Activated CD8-positive, alpha-beta memory T cell treated with anti-CD3 and anti-CD28 coated beads, Interleukin-2, amount 10 ng/mL, durations not matched to agents 7 days and 5 days (primary cell): Measurements from ENCODE around the gene ADRA2B. TPM values are rescaled to one million over a fixed set of nuclear protein-coding genes. Genes with fewer than 3 reads are reported as not detected.

ENCODE experiments used
- ATAC-seq: fragments of 150-1000 bp; cut with Tn5 transposase; one replicate; pipeline ENCODE4 v1.10.0; 2021; ENCODE audit warnings: moderate library complexity
- CTCF ChIA-PET: fragments of 350-600 bp; sonication (Branson Sonifier 250); formaldehyde crosslinking; loops from one replicate; lab custom pipeline; 2021; ENCODE audit warnings: antibody characterized with exemption; lab: Charles Lee
- DNase-seq: peaks from one replicate; pipeline ENCODE4 v3.0.0-alpha.2; 2020
- H3K27ac Mint-ChIP-seq: one replicate; pipeline ENCODE4 v1.8.0; 2021; ENCODE audit warnings: mild to moderate bottlenecking, mixed read lengths
- H3K27me3 Mint-ChIP-seq: one replicate; pipeline ENCODE4 v1.8.0; 2021; ENCODE audit warnings: mixed read lengths
- H3K36me3 Mint-ChIP-seq: one replicate; pipeline ENCODE4 v1.8.0; 2021; ENCODE audit warnings: mild to moderate bottlenecking, mixed read lengths
- H3K4me1 Mint-ChIP-seq: one replicate; pipeline ENCODE4 v1.8.0; 2021; ENCODE audit warnings: mixed read lengths
- H3K4me3 Mint-ChIP-seq: one replicate; pipeline ENCODE4 v1.8.0; 2021; ENCODE audit warnings: mild to moderate bottlenecking, moderate library complexity, mixed read lengths
- H3K9me3 Mint-ChIP-seq: one replicate; pipeline ENCODE4 v1.8.0; 2022; ENCODE audit warnings: low read depth, mixed read lengths
- total RNA-seq, 2 experiments: library from RNA; stranded (reverse); gene quantifications; one replicate each; pipeline ENCODE4 v1.2.3, GENCODE V29; 2021

ADRA2B gene
- total RNA-seq, 2 experiments from 2014 or later = 0.09 to 0.15 TPM

GRCh38 chr2:96109361-96109680 lies 7.0 kb downstream of the ADRA2B start:
- no peak for ATAC-seq
- CTCF ChIA-PET = interaction anchor here (1.8 kb wide), 1 partner anchor 87 kb away, joined by 4 read pairs; no protein-coding TSS in a partner anchor
- H3K27ac Mint-ChIP-seq = no peak overlapping the region
- H3K36me3 Mint-ChIP-seq = no peaks in the 10 kb centered on the region
- H3K4me1 Mint-ChIP-seq = no peaks in the 10 kb centered on the region
- no peak for DNase-seq
- no peaks in the 10 kb centered on the region for H3K27me3 Mint-ChIP-seq
- H3K4me3 Mint-ChIP-seq = no peak overlapping the region
- H3K9me3 Mint-ChIP-seq = peaks cover 8% of the 10 kb centered on the region

- Mint-ChIP-seq H3K27me3 (no peaks in the 10 kb centered on the region), H3K27ac (no peak overlapping the region), H3K4me3 (no peak overlapping the region), H3K9me3 (peaks cover 8% of the 10 kb centered on the region), H3K36me3 (no peaks in the 10 kb centered on the region), H3K4me1 (no peaks in the 10 kb centered on the region)
- CTCF ChIA-PET = interaction anchor here (1.2 to 1.4 kb wide), 2 partner anchors 8 to 66 kb away, joined by 3 to 5 read pairs; no protein-coding TSS in a partner anchor
- ATAC-seq (no peak), DNase-seq (no peak)
Measured at GRCh38 chr2:96108541-96109360, 7.6 kb downstream of the ADRA2B start.

DNA sequence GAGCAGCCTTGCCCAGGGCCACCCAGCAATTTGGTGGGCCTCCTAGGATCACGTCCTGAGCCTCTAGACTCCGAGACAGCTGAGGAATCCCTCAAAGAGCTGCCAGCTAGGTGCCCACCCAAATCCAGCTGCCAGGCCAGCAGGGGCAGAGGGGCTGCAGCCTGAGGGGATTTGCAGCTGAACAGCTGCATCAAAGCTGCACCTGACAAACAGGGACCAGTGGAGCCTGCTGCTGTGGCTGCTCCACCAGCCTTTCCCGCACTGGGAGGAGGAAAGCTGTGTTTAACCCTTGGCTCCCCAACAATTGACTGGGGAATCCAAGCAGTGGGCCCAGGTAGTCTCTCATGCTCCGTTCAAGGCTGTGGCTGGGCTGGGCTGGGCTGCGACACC lies 8.2 kb downstream of the ADRA2B start:
- no peaks in the 10 kb centered on the region for H3K36me3 Mint-ChIP-seq

GRCh38 chr2:96107708-96108065 lies 8.7 kb downstream of the ADRA2B start:
- CTCF ChIA-PET = interaction anchor here (1.2 to 1.7 kb wide), 3 partner anchors 9 to 115 kb away, joined by 3 to 5 read pairs (median 5); no protein-coding TSS in a partner anchor

More for the DNA sequence above, 8.2 kb downstream of the ADRA2B start:
- H3K27ac Mint-ChIP-seq = no peak overlapping the region
- DNase-seq (no peak), ATAC-seq (no peak)
- H3K4me3 Mint-ChIP-seq = no peak overlapping the region
- H3K9me3 Mint-ChIP-seq = peaks cover 8% of the 10 kb centered on the region
- no peaks in the 10 kb centered on the region for H3K27me3 Mint-ChIP-seq
- H3K4me1 Mint-ChIP-seq = no peaks in the 10 kb centered on the region
- CTCF ChIA-PET = interaction anchor here (1.2 to 1.7 kb wide), 3 partner anchors 9 to 116 kb away, joined by 3 to 5 read pairs (median 5); no protein-coding TSS in a partner anchor

DNA sequence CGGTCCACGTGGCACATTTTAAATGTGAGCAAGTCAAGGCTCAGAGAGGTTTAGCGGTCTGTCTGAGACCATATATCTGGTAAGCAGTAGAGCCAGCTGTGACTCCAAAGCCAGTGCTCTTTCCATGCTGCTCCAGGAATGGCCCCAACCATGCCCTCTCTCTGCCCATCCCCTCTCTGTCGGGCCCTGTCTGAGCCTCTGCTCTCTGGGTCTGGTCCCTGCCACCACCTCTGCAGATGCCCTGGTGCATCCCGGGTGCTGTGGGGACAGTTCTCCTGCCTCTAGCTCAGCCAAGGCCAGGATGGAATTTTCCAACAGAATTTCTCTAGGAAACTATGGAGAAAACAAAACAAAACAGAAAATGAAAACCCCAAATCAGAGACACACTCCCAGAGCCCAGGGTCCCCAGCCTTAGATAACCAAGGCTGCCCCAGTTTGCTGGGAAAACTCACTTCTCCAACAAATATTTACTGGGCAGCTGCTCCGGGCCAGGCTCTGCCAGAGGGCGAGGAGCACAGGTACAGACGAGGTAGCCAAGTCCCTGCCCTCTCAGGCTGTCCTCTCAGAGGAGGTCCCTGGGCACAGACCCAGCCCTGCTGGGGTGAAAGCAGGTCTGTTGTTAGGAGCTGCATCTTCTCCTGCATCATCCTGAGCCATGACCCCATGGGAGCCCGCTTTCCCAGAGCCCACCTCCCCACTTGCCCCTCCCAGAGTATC lies 9.2 kb downstream of the ADRA2B start:
- no peak for ATAC-seq
- no peak for DNase-seq
- Mint-ChIP-seq H3K27me3 (no peaks in the 10 kb centered on the region), H3K36me3 (no peaks in the 10 kb centered on the region), H3K4me1 (no peaks in the 10 kb centered on the region), H3K4me3 (no peak overlapping the region), H3K27ac (no peak overlapping the region), H3K9me3 (peaks cover 8% of the 10 kb centered on the region)
- CTCF ChIA-PET = interaction anchor here (0.7 to 1.7 kb wide), 4 partner anchors 10 to 115 kb away, joined by 3 to 5 read pairs (median 4); no protein-coding TSS in a partner anchor

More at GRCh38 chr2:96107708-96108065, 8.7 kb downstream of the ADRA2B start:
- H3K4me1 Mint-ChIP-seq = no peaks in the 10 kb centered on the region
- H3K9me3 Mint-ChIP-seq = peaks cover 8% of the 10 kb centered on the region
- H3K4me3 Mint-ChIP-seq = no peak overlapping the region
- no peak overlapping the region for H3K27ac Mint-ChIP-seq
- H3K36me3 Mint-ChIP-seq = no peaks in the 10 kb centered on the region
- ATAC-seq (no peak), DNase-seq (no peak)
- no peaks in the 10 kb centered on the region for H3K27me3 Mint-ChIP-seq

DNA sequence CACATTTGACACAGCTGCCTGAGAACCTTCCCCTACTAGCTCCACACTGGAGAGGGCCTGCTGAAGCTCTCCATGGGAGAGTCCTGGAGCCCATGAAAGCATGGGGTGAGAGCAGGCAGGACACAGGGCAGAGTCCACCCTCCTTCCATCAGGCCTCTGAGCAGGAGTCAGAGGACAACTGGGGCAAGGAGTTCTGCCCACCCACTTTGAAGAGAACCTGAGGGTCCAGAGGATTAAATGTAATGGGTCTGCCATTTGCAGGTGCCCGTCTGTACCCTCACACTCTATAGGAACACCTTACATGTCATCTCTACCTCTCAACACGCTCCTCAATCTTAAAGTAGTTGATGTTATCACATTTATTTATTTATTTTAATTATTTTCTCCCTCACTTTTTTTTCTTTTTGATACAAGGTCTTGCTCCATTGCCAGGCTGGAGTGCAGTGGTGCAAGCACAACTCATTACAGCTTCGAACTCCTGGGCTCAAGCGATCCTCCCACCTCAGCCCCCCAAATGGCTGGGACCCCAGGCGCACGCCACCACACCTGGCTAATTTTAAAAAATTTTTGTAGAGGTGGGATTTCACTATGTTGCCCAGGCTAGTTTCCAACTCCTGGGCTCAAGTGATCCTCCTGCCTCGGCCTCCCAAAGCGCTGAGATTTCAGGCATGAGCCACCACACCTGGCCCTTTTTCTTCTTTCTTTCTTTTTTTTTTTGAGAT lies 10.2 kb downstream of the ADRA2B start:
- H3K4me1 Mint-ChIP-seq = no peaks in the 10 kb centered on the region
- no peak overlapping the region for H3K27ac Mint-ChIP-seq
- CTCF ChIA-PET = interaction anchor here (0.7 to 1.0 kb wide), 3 partner anchors 11 to 96 kb away, joined by 3 to 5 read pairs (median 3); no protein-coding TSS in a partner anchor
- ATAC-seq = no peak
- no peaks in the 10 kb centered on the region for H3K36me3 Mint-ChIP-seq
- H3K4me3 Mint-ChIP-seq = no peak overlapping the region
- DNase-seq = no peak
- peaks cover 8% of the 10 kb centered on the region for H3K9me3 Mint-ChIP-seq
- no peaks in the 10 kb centered on the region for H3K27me3 Mint-ChIP-seq

DNA sequence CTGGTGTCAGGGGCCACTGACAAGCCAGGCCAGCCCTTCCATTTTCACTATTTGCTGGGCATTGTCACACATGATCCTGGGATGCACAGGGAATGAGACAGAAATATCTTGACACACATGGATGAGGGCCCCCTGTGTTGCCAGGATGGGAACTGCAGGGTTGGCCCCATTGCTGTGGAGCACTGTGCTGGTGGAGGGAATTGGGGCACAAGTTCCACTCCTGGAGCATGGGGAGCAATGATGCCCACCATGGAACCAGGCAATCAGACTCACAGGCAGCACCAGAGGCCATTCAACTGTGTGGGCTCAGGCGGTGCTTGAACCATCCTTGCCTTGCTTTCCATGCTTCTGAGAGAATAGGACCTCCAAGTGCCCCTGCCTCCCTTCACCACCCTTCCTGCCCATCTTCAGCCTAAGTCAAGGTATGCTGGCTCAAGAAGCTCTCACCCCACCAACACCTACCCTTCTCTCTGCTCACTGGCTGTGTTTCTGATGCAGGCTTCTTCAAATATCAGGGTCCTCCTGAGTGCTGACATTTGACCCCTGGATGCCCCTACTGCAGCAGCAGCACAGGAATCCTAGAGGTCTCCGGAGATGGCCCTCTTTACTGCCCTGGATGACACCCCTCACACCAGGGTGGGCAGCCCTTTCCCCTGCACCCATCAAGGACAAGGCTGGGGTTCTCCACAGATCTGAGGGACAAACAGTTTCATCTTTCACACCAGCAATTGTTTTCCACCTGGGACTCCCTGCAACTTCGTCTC lies 11.0 kb downstream of the ADRA2B start:
- H3K36me3 Mint-ChIP-seq = no peaks in the 10 kb centered on the region
- H3K27me3 Mint-ChIP-seq = no peaks in the 10 kb centered on the region
- peaks cover under 1% of the 10 kb centered on the region for H3K4me1 Mint-ChIP-seq
- ATAC-seq (no peak), DNase-seq (no peak)
- no peak overlapping the region for H3K27ac Mint-ChIP-seq
- H3K9me3 Mint-ChIP-seq = peaks cover 8% of the 10 kb centered on the region
- no peak overlapping the region for H3K4me3 Mint-ChIP-seq
- CTCF ChIA-PET = interaction anchor here (0.9 to 1.0 kb wide), 4 partner anchors 8 to 112 kb away, joined by 3 read pairs; no protein-coding TSS in a partner anchor

DNA sequence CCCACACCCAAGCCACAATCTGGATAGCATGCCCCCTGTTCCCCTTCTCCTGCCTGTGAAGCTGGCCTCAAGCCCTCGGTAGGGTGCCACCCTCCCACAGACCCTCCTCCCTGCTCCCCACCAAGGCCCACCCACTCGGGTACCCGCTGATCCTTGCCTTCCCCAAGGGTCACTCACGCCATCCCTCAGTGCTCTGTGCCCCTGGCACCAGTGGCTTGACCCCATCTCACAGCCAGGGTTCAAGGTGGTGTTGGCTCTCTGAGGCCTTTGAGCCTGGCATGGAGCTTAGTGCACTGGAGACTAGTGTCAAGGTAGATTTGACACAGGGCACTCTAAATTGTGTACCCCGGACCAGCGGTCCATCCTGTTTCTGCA lies 11.9 kb downstream of the ADRA2B start:
- ATAC-seq = no peak
- no peak overlapping the region for H3K27ac Mint-ChIP-seq
- CTCF ChIA-PET = interaction anchor here (0.9 to 1.0 kb wide), 3 partner anchors 9 to 111 kb away, joined by 3 read pairs; no protein-coding TSS in a partner anchor
- H3K4me1 Mint-ChIP-seq = peaks cover 6% of the 10 kb centered on the region
- H3K36me3 Mint-ChIP-seq = no peaks in the 10 kb centered on the region
- H3K9me3 Mint-ChIP-seq = peaks cover 8% of the 10 kb centered on the region
- H3K4me3 Mint-ChIP-seq = no peak overlapping the region
- no peak for DNase-seq
- no peaks in the 10 kb centered on the region for H3K27me3 Mint-ChIP-seq

DNA sequence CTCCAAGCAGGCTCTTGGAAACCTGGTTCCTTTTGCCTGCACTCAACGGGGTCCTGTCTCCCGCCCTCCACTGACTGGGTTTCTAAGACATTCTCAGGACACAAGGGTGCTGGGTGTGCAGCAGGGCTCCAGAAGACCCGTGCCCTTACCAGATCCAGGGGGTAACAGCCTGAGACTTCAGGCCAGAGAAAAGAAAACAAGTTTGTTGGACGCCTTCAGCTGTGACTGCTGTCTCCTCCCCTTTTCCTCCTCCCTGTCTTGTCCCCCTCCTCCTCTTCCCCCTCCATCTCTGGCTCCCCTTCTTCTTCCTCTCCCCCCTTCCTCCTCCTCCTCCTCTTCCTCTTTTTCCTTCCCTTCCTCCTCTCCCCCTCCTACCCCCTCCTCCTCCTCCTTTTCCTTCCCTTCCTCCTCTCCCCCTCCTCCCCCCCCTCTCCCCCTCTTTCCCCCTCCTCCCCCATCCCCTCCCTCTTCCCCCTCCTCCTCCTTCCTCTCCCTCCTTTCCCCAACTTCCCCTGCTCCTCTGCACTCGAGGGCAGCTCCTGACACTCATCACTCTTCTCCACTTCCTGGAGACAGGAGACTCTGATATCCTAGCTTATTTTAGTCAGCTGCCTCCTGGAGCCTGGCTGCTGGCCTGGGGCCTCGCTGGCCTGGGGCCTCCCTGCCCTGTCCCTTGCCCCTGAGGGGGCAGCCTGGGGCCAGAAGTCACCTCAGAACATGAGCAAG lies 12.4 kb downstream of the ADRA2B start:
- Mint-ChIP-seq H3K36me3 (no peaks in the 10 kb centered on the region), H3K4me3 (no peak overlapping the region), H3K27me3 (no peaks in the 10 kb centered on the region), H3K27ac (no peak overlapping the region), H3K4me1 (peaks cover 6% of the 10 kb centered on the region), H3K9me3 (peaks cover 8% of the 10 kb centered on the region)
- no peak for DNase-seq
- CTCF ChIA-PET = interaction anchor here (0.9 to 1.0 kb wide), 2 partner anchors 10 to 11 kb away, joined by 3 read pairs; no protein-coding TSS in a partner anchor
- ATAC-seq = no peak

DNA sequence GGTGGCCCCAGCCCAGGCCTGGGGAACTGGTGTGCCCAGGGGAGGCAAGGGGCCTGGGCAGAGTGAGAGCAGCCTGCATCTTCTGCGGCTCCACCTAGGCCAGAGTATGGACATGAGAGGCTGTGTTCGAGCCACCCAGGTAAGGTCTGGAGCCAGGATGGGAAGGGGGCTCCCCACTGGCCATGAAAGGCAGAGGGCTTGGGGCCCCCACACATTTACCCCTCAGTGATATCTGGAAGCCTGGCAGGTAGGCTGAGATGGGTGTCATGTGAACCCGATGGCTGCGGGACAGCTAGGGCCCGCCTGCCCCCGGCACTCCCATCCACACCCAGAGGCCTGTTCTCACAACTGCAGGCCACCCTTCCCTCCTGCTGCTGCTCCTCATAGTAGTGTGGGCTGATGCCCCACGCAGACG lies 13.2 kb downstream of the ADRA2B start:
- Mint-ChIP-seq H3K36me3 (no peaks in the 10 kb centered on the region), H3K4me1 (peaks cover 6% of the 10 kb centered on the region), H3K9me3 (peaks cover 8% of the 10 kb centered on the region), H3K27ac (no peak overlapping the region), H3K4me3 (no peak overlapping the region), H3K27me3 (no peaks in the 10 kb centered on the region)
- ATAC-seq = no peak
- CTCF ChIA-PET = no interaction called here
- no peak for DNase-seq

- CTCF ChIA-PET = no interaction called here
- H3K9me3 Mint-ChIP-seq = peaks cover 8% of the 10 kb centered on the region
- DNase-seq (no peak), ATAC-seq (no peak)
- H3K27ac Mint-ChIP-seq = no peak overlapping the region
- H3K4me3 Mint-ChIP-seq = no peak overlapping the region
- peaks cover 6% of the 10 kb centered on the region for H3K4me1 Mint-ChIP-seq
- H3K36me3 Mint-ChIP-seq = no peaks in the 10 kb centered on the region
- no peaks in the 10 kb centered on the region for H3K27me3 Mint-ChIP-seq
Measured at GRCh38 chr2:96102596-96103186, 13.7 kb downstream of the ADRA2B start.

- Mint-ChIP-seq H3K4me1 (peaks cover 6% of the 10 kb centered on the region), H3K4me3 (no peak overlapping the region), H3K36me3 (no peaks in the 10 kb centered on the region), H3K9me3 (peaks cover 8% of the 10 kb centered on the region), H3K27ac (no peak overlapping the region), H3K27me3 (no peaks in the 10 kb centered on the region)
- CTCF ChIA-PET = no interaction called here
- DNase-seq = peak; percentile 32
- ATAC-seq = no peak
Measured at GRCh38 chr2:96100893-96101304, 15.5 kb downstream of the ADRA2B start.
